GM19238 (cell line): Measurements from ENCODE around the gene TOMM70.
"Not testable (repeated sequence)": the region's sequence is repeated elsewhere in the genome, so short reads cannot be mapped to it uniquely, and the experiment has no call there.

ENCODE experiments used
- DNase-seq: peaks from one replicate; pipeline ENCODE4 v3.0.0; 2011; ENCODE audit warnings: low spot score; ENCODE audit not compliant: insufficient read length

The TOMM70 gene

GRCh38 chr3:100364421-100364820 is 36.5 kb downstream of the TOMM70 start:
- DNase-seq: no peak

- no peak for DNase-seq
Observed at GRCh38 chr3:100361897-100362296, 39.0 kb downstream of the TOMM70 start.

- DNase-seq: no peak
Observed at GRCh38 chr3:100360757-100361496, 40.0 kb downstream of the TOMM70 start.

GRCh38 chr3:100359035-100359434 is 41.9 kb downstream of the TOMM70 start:
- no peak for DNase-seq

- no peak for DNase-seq
Observed at GRCh38 chr3:100358413-100358812, 42.5 kb downstream of the TOMM70 start.

- DNase-seq: no peak
Observed at GRCh38 chr3:100354850-100355249, 46.0 kb downstream of the TOMM70 start.

GRCh38 chr3:100352296-100353231 is 48.3 kb downstream of the TOMM70 start:
- no peak for DNase-seq

- DNase-seq: not testable (repeated sequence)
Observed at GRCh38 chr3:100351770-100352169, 49.1 kb downstream of the TOMM70 start.

GRCh38 chr3:100348727-100349126 is 52.2 kb downstream of the TOMM70 start:
- no peak for DNase-seq

- DNase-seq: no peak
Observed at GRCh38 chr3:100340527-100340926, 60.4 kb downstream of the TOMM70 start.

- no peak for DNase-seq
Observed at GRCh38 chr3:100339786-100340185, 61.1 kb downstream of the TOMM70 start.

GRCh38 chr3:100338911-100339310 is 62.0 kb downstream of the TOMM70 start:
- no peak for DNase-seq

- not testable (repeated sequence) for DNase-seq
Observed at GRCh38 chr3:100336229-100336628, 64.7 kb downstream of the TOMM70 start.

GRCh38 chr3:100335434-100335833 is 65.5 kb downstream of the TOMM70 start:
- peak; percentile 27 for DNase-seq

GRCh38 chr3:100334488-100335351 is 66.2 kb downstream of the TOMM70 start, which contains the start of gene NIT2:
TSS of gene NIT2 (plus strand) at chr3:100334757. CDS start at chr3:100334792, 35 bp downstream.
- DNase-seq: peak; percentile 92

GRCh38 chr3:100333970-100334487 is 66.9 kb downstream of the TOMM70 start:
- peak; percentile 8 for DNase-seq

- DNase-seq: no peak
Observed at GRCh38 chr3:100333051-100333450, 67.8 kb downstream of the TOMM70 start.

- DNase-seq: no peak
Observed at GRCh38 chr3:100331660-100332059, 69.2 kb downstream of the TOMM70 start.

- DNase-seq: no peak
Observed at GRCh38 chr3:100330651-100331050, 70.2 kb downstream of the TOMM70 start.

- no peak for DNase-seq
Observed at GRCh38 chr3:100329800-100330489, 70.9 kb downstream of the TOMM70 start.
